A549 (cell line): ENCODE data around the gene PTPRN2.

Experiments used
- CEBPB ChIP-seq, 2 experiments: fragments of >200 bp in 1 of 2; sonication (Bioruptor Twin) in 1 of 2; formaldehyde crosslinking in 1 of 2; IDR thresholded peaks; 2 replicates each; pipeline ENCODE4 v1.6.1; 2012 to 2016
- CTCF ChIP-seq: fragments of >200 bp; sonication (Bioruptor Twin); formaldehyde crosslinking; IDR thresholded peaks from 3 replicates; pipeline ENCODE4 v1.5.1; 2016
- ELK1 ChIP-seq: fragments of 150-350 bp; IDR thresholded peaks from 2 replicates; pipeline ENCODE4 v1.6.1; 2014; ENCODE audit warnings: low read depth, mild to moderate bottlenecking, low read length
- ESRRA ChIP-seq: fragments of 150-350 bp; IDR thresholded peaks from 2 replicates; pipeline ENCODE4 v1.6.1; 2014; ENCODE audit warnings: mild to moderate bottlenecking, low read length, borderline replicate concordance
- MAX ChIP-seq: IDR thresholded peaks from 2 replicates; pipeline ENCODE4 v1.6.1; 2012
- MAZ ChIP-seq: fragments of 150-350 bp; IDR thresholded peaks from 2 replicates; pipeline ENCODE4 v1.6.1; 2014; ENCODE audit warnings: antibody characterized with exemption, low read depth, low read length, borderline replicate concordance
- MYC ChIP-seq: IDR thresholded peaks from 2 replicates; pipeline ENCODE4 v1.6.1; 2012; ENCODE audit warnings: mild to moderate bottlenecking, inconsistent platforms, low read length, improper control_type of control experiment, borderline replicate concordance
- NR3C1 ChIP-seq: fragments of >200 bp; sonication (Bioruptor Twin); formaldehyde crosslinking; IDR thresholded peaks from 3 replicates; pipeline ENCODE4 v1.6.1; 2017
- POLR2A ChIP-seq: IDR thresholded peaks from 2 replicates; pipeline ENCODE4 v1.6.1; 2012; ENCODE audit warnings: mild to moderate bottlenecking, low read length
- ZNF302 ChIP-seq: fragments of 250-450 bp; sonication (Bioruptor Pico); IDR thresholded peaks from 2 replicates; pipeline ENCODE4 v1.9.0; 2021; ENCODE audit warnings: inconsistent platforms, mild to moderate bottlenecking, moderate library complexity

GRCh38 chr7:157930441-157930840, 657.2 kb downstream of the PTPRN2 start:
- TF ChIP-seq ESRRA (no peak), CTCF (no peak), MAX (no peak), ELK1 (no peak), ZNF302 (no peak), NR3C1 (no peak), MYC (no peak), CEBPB (IDR thresholded peaks at IDR 0.05) (no peak), POLR2A (no peak), MAZ (no peak)
